ENCODE data around the gene CBFA2T2. TPM values are rescaled to one million over a fixed set of nuclear protein-coding genes. Genes with fewer than 3 reads are reported as not detected.

CBFA2T2 gene
- total RNA-seq, 1 donor from 2014 or later, result 19.6 TPM

GRCh38 chr20:33474097-33474873, 15.6 kb upstream of the CBFA2T2 start:
- H3K36me3 Mint-ChIP-seq (ENCODE audit: unreplicated experiment), result no peaks in the 10 kb centered on the region
- no peak overlapping the region for H3K4me3 Mint-ChIP-seq (ENCODE audit: unreplicated experiment)
- no peaks in the 10 kb centered on the region for H3K9me3 Mint-ChIP-seq (ENCODE audit: unreplicated experiment)
- TF ChIP-seq CTCF (IDR thresholded peaks at IDR 0.05), result no peak
- H3K4me1 Mint-ChIP-seq (ENCODE audit: unreplicated experiment), result no peaks in the 10 kb centered on the region
- no peak for DNase-seq (ENCODE audit: extremely low spot score, unreplicated experiment)
- no peak overlapping the region for H3K27ac Mint-ChIP-seq (ENCODE audit: unreplicated experiment)
- peaks cover 16% of the 10 kb centered on the region for H3K27me3 Mint-ChIP-seq (ENCODE audit: unreplicated experiment)

GRCh38 chr20:33474963-33475362, 14.9 kb upstream of the CBFA2T2 start:
- H3K27ac Mint-ChIP-seq (ENCODE audit: unreplicated experiment), result no peak overlapping the region
- DNase-seq (ENCODE audit: extremely low spot score, unreplicated experiment), result no peak
- no peaks in the 10 kb centered on the region for H3K36me3 Mint-ChIP-seq (ENCODE audit: unreplicated experiment)
- H3K4me1 Mint-ChIP-seq (ENCODE audit: unreplicated experiment), result no peaks in the 10 kb centered on the region
- H3K4me3 Mint-ChIP-seq (ENCODE audit: unreplicated experiment), result no peak overlapping the region
- no peak for TF ChIP-seq CTCF (IDR thresholded peaks at IDR 0.05)
- peaks cover 16% of the 10 kb centered on the region for H3K27me3 Mint-ChIP-seq (ENCODE audit: unreplicated experiment)
- no peaks in the 10 kb centered on the region for H3K9me3 Mint-ChIP-seq (ENCODE audit: unreplicated experiment)

- Mint-ChIP-seq H3K4me3 (ENCODE audit: unreplicated experiment) (no peak overlapping the region), H3K9me3 (ENCODE audit: unreplicated experiment) (no peaks in the 10 kb centered on the region), H3K36me3 (ENCODE audit: unreplicated experiment) (no peaks in the 10 kb centered on the region), H3K4me1 (ENCODE audit: unreplicated experiment) (no peaks in the 10 kb centered on the region), H3K27me3 (ENCODE audit: unreplicated experiment) (peaks cover 16% of the 10 kb centered on the region), H3K27ac (ENCODE audit: unreplicated experiment) (no peak overlapping the region)
- DNase-seq (ENCODE audit: extremely low spot score, unreplicated experiment), result no peak
- TF ChIP-seq CTCF (IDR thresholded peaks at IDR 0.05), result no peak
Measured at GRCh38 chr20:33475381-33476152, 14.3 kb upstream of the CBFA2T2 start.

GRCh38 chr20:33477386-33478234, 12.3 kb upstream of the CBFA2T2 start:
- Mint-ChIP-seq H3K27me3 (ENCODE audit: unreplicated experiment) (peaks cover 16% of the 10 kb centered on the region), H3K36me3 (ENCODE audit: unreplicated experiment) (no peaks in the 10 kb centered on the region), H3K9me3 (ENCODE audit: unreplicated experiment) (no peaks in the 10 kb centered on the region), H3K4me3 (ENCODE audit: unreplicated experiment) (no peak overlapping the region), H3K4me1 (ENCODE audit: unreplicated experiment) (no peaks in the 10 kb centered on the region), H3K27ac (ENCODE audit: unreplicated experiment) (no peak overlapping the region)
- no peak for DNase-seq (ENCODE audit: extremely low spot score, unreplicated experiment)
- no peak for TF ChIP-seq CTCF (IDR thresholded peaks at IDR 0.05)
